ENCODE data around the gene HIPK1. TPM values are rescaled to one million over a fixed set of nuclear protein-coding genes. Genes with fewer than 3 reads are reported as not detected.
A peak's percentile ranks its signal among the peaks of the same experiment; 100 is the strongest.
"Not testable (repeated sequence)": the region's sequence is repeated elsewhere in the genome, so short reads cannot be mapped to it uniquely, and the experiment has no call there.

Gene HIPK1
- total RNA-seq, 4 donors from 2014 or later = 48.3 to 63.9 (median 53.1) TPM

GRCh38 chr1:113946112-113946511 lies 17.0 kb downstream of the HIPK1 start:
- H3K9me3 ChIP-seq = no peaks in the 10 kb centered on the region
- no peak overlapping the region for H3K4me3 ChIP-seq
- no peak for DNase-seq
- peaks cover 0 to 10% (median 0%) of the 10 kb centered on the region in 4 donors for H3K36me3 ChIP-seq
- 58 to 75% methylated on average over 1 of the region's 1 CpG for WGBS, 2 donors (ENCODE audit: low coverage in 1 of 2)
- peaks cover 15 to 44% (median 29%) of the 10 kb centered on the region in 4 donors for H3K4me1 ChIP-seq
- intact Hi-C loops (cut with DNase I; ENCODE audit: low total_unique reads) = no loop called here
- in situ Hi-C loops (cut with MboI; ENCODE audit: low pct_ligation_motif_present in 1 of 4, low pct_unique_long_range_greater_than_20kb in 1 of 4, low sequenced_read_pairs in 3 of 4) = loop anchor here in 1 of 4 donors (25.0 kb wide), 1 partner anchor 109 kb away; no protein-coding TSS in a partner anchor
- TF ChIP-seq POLR2A (IDR thresholded peaks at IDR 0.05) = no peak
- no peak for TF ChIP-seq EP300 (IDR thresholded peaks at IDR 0.05; ENCODE audit: low read depth)
- TF ChIP-seq CTCF (IDR thresholded peaks at IDR 0.05) = no peak
- TF ChIP-seq POLR2AphosphoS5 (IDR thresholded peaks at IDR 0.05) = no peak
- H3K27me3 ChIP-seq = no peaks in the 10 kb centered on the region
- H3K27ac ChIP-seq = no peak overlapping the region

GRCh38 chr1:113946678-113947387 lies 17.7 kb downstream of the HIPK1 start:
- intact Hi-C loops (cut with DNase I; ENCODE audit: low total_unique reads) = no loop called here
- Histone ChIP-seq H3K9me3 (no peaks in the 10 kb centered on the region), H3K27me3 (no peaks in the 10 kb centered on the region), H3K4me1 (peaks cover 15 to 44% (median 29%) of the 10 kb centered on the region in 4 donors), H3K36me3 (peaks cover 0 to 5% (median 0%) of the 10 kb centered on the region in 4 donors), H3K27ac (peak overlapping the region; percentile 59 to 72 (median 62)), H3K4me3 (no peak overlapping the region)
- in situ Hi-C loops (cut with MboI; ENCODE audit: low pct_ligation_motif_present in 1 of 4, low pct_unique_long_range_greater_than_20kb in 1 of 4, low sequenced_read_pairs in 3 of 4) = loop anchor here in 1 of 4 donors (25.0 kb wide), 1 partner anchor 110 kb away; no protein-coding TSS in a partner anchor
- DNase-seq = no peak
- WGBS, 2 donors (ENCODE audit: low coverage in 1 of 2) = 14 to 37% methylated on average over 2 to 3 of the region's 3 CpGs
- TF ChIP-seq CTCF (IDR thresholded peaks at IDR 0.05) (no peak), EP300 (IDR thresholded peaks at IDR 0.05; ENCODE audit: low read depth) (no peak), POLR2AphosphoS5 (IDR thresholded peaks at IDR 0.05) (no peak), POLR2A (IDR thresholded peaks at IDR 0.05) (no peak)

- no peak for DNase-seq
- Histone ChIP-seq H3K27me3 (no peaks in the 10 kb centered on the region), H3K27ac (peak overlapping the region; percentile 59 to 72 (median 62)), H3K4me1 (peaks cover 15 to 48% (median 29%) of the 10 kb centered on the region in 4 donors), H3K36me3 (no peaks in the 10 kb centered on the region), H3K4me3 (peak overlapping the region in 1 of 4 donors; percentile 14), H3K9me3 (no peaks in the 10 kb centered on the region)
- no peak for TF ChIP-seq EP300 (IDR thresholded peaks at IDR 0.05; ENCODE audit: low read depth)
- no peak for TF ChIP-seq POLR2AphosphoS5 (IDR thresholded peaks at IDR 0.05)
- no peak for TF ChIP-seq CTCF (IDR thresholded peaks at IDR 0.05)
- no peak for TF ChIP-seq POLR2A (IDR thresholded peaks at IDR 0.05)
- WGBS, 2 donors (ENCODE audit: low coverage in 1 of 2) = 3 to 14% methylated on average over 3 of the region's 3 CpGs
- intact Hi-C loops (cut with DNase I; ENCODE audit: low total_unique reads) (no loop called here), in situ Hi-C loops (cut with MboI; ENCODE audit: low pct_ligation_motif_present in 1 of 4, low pct_unique_long_range_greater_than_20kb in 1 of 4, low sequenced_read_pairs in 3 of 4) (loop anchor here in 1 of 4 donors (25.0 kb wide), 1 partner anchor 110 kb away; no protein-coding TSS in a partner anchor)
Measured at GRCh38 chr1:113947388-113948107, 18.4 kb downstream of the HIPK1 start.

GRCh38 chr1:113948151-113948550 lies 19.0 kb downstream of the HIPK1 start:
- Histone ChIP-seq H3K27ac (peak overlapping the region; percentile 59 to 72 (median 62)), H3K4me1 (peaks cover 15 to 50% (median 29%) of the 10 kb centered on the region in 4 donors)
- in situ Hi-C loops (cut with MboI; ENCODE audit: low pct_ligation_motif_present in 1 of 4, low pct_unique_long_range_greater_than_20kb in 1 of 4, low sequenced_read_pairs in 3 of 4) = loop anchor here in 1 of 4 donors (25.0 kb wide), 1 partner anchor 111 kb away; no protein-coding TSS in a partner anchor
- WGBS, 2 donors (ENCODE audit: low coverage in 1 of 2) = 70 to 75% methylated on average over 2 to 4 of the region's 4 CpGs
- H3K27me3 ChIP-seq; DNase-seq; H3K9me3 ChIP-seq; H3K36me3 ChIP-seq; H3K4me3 ChIP-seq; intact Hi-C loops (cut with DNase I; ENCODE audit: low total_unique reads): not testable (repeated sequence)

All from transverse colon (tissue), 4 donors.